HCT116 (cell line): Measurements from ENCODE around the gene HSF4. TPM values are rescaled to one million over a fixed set of nuclear protein-coding genes. Genes with fewer than 3 reads are reported as not detected.

Experiments used
- ATAC-seq: fragments of 200-7000 bp; cut with Tn5 transposase; 2 replicates; pipeline ENCODE4 v1.9.1; 2020; ENCODE audit warnings: mild to moderate bottlenecking, moderate library complexity
- BruUV-seq: library from RNA; stranded (reverse); fragments of 400-500 nt; replicated peaks from 2 replicates; lab custom pipeline; 2021; lab: Mats Ljungman, UMichigan
- CTCF ChIA-PET: fragments of 300-600 bp; sonication (Branson Sonifier 250); formaldehyde crosslinking; loops from one replicate; lab custom pipeline; 2021; ENCODE audit warnings: antibody characterized with exemption; lab: Charles Lee
- POLR2A ChIA-PET: fragments of 300-600, 350-600 bp; sonication (Branson Sonifier 250); formaldehyde crosslinking; loops from one replicate; lab custom pipeline; 2021; ENCODE audit warnings: antibody characterized with exemption; lab: Charles Lee
- RAD21 ChIA-PET, 2 experiments: fragments of 300-600 bp; sonication (Branson Sonifier 250); formaldehyde crosslinking; loops; one replicate each; lab custom pipeline; 2023; ENCODE audit warnings: low total read pairs in 2 of 2; ENCODE audit not compliant: uncharacterized antibody in 2 of 2, unreplicated experiment in 2 of 2, low non-redundant PET in 1 of 2; lab: Charles Lee
- DNase-seq: peaks from one replicate; pipeline ENCODE4 v3.0.0-alpha.2; 2010; ENCODE audit warnings: low read depth, low spot score
- H2AFZ ChIP-seq: fragments of 200-600 bp; shearing (Covaris generic), sonication (generic); 2 replicates; pipeline ENCODE4 v1.6.1; 2017; ENCODE audit warnings: low read depth, mixed run types, mixed read lengths, antibody characterized with exemption, low read length; ENCODE audit not compliant: poor library complexity, severe bottlenecking
- H3K27ac ChIP-seq: 2 replicates; pipeline ENCODE4 v1.5.1; 2012; ENCODE audit warnings: low read depth, low read length
- H3K27me3 ChIP-seq: fragments of 200-600 bp; sonication (generic); 2 replicates; pipeline ENCODE4 v1.6.1; 2016; ENCODE audit warnings: mixed run types, low read length, mixed read lengths; ENCODE audit not compliant: insufficient read depth
- H3K36me3 ChIP-seq, 2 experiments: fragments of 200-500 bp in 1 of 2; fragments of 200-600 bp in 1 of 2; sonication (Bioruptor generic) in 1 of 2; sonication (generic) in 1 of 2; 2 replicates each; pipeline versions ENCODE4 v1.5.1 to v1.6.1; 2014 to 2016; ENCODE audit warnings: low read length in 2 of 2, inconsistent platforms in 1 of 2, mixed read lengths in 1 of 2, mixed run types in 1 of 2; ENCODE audit not compliant: insufficient read depth in 2 of 2, control insufficient read depth in 1 of 2
- H3K4me1 ChIP-seq, 2 experiments: fragments of 200-600 bp in 1 of 2; sonication (generic) in 1 of 2; 2 replicates each; pipeline versions ENCODE4 v1.5.1 to v1.6.1; 2012 to 2017; ENCODE audit warnings: low read length in 2 of 2, inconsistent platforms in 1 of 2, mild to moderate bottlenecking in 1 of 2, mixed read lengths in 1 of 2, mixed run types in 1 of 2, moderate library complexity in 1 of 2; ENCODE audit not compliant: insufficient read depth in 2 of 2, control insufficient read depth in 1 of 2
- H3K4me2 ChIP-seq: fragments of 200-600 bp; sonication (generic); 2 replicates; pipeline ENCODE4 v1.6.1; 2017; ENCODE audit warnings: mixed run types, low read length, mixed read lengths
- H3K4me3 ChIP-seq, 2 experiments: fragments of 200-600 bp in 1 of 2; sonication (generic) in 1 of 2; replicated peaks in 1 of 2; 2 replicates each; pipeline ENCODE4 v1.5.1; 2011 to 2016; ENCODE audit warnings: low read length in 2 of 2, control low read depth in 1 of 2, low read depth in 1 of 2, mild to moderate bottlenecking in 1 of 2, mixed read lengths in 1 of 2, mixed run types in 1 of 2
- H3K79me2 ChIP-seq: fragments of 200-600 bp; sonication (generic); 2 replicates; pipeline ENCODE4 v1.6.1; 2017; ENCODE audit warnings: mild to moderate bottlenecking, mixed run types, low read length, moderate library complexity, mixed read lengths; ENCODE audit not compliant: insufficient read depth
- H3K9ac ChIP-seq: fragments of 200-600 bp; sonication (generic); 2 replicates; pipeline ENCODE4 v1.6.1; 2016; ENCODE audit warnings: low read length, mixed read lengths
- H3K9me2 ChIP-seq: fragments of 200-600 bp; sonication (generic), shearing (Covaris generic); 2 replicates; pipeline ENCODE4 v1.6.1; 2017; ENCODE audit warnings: mixed run types, mild to moderate bottlenecking, moderate library complexity; ENCODE audit not compliant: insufficient read depth
- H3K9me3 ChIP-seq, 2 experiments: fragments of 200-500 bp in 1 of 2; fragments of 200-600 bp in 1 of 2; sonication (Bioruptor generic) in 1 of 2; sonication (generic) in 1 of 2; 2 replicates each; pipeline ENCODE4 v1.6.1; 2014 to 2017; ENCODE audit warnings: low read length in 2 of 2, mixed read lengths in 2 of 2, inconsistent platforms in 1 of 2, low read depth in 1 of 2, mild to moderate bottlenecking in 1 of 2, mixed run types in 1 of 2, moderate library complexity in 1 of 2; ENCODE audit not compliant: control insufficient read depth in 1 of 2, insufficient read depth in 1 of 2
- H4K20me1 ChIP-seq: fragments of 200-600 bp; sonication (generic), shearing (Covaris generic); 2 replicates; pipeline ENCODE4 v1.6.1; 2017; ENCODE audit warnings: mixed run types, mild to moderate bottlenecking, moderate library complexity; ENCODE audit not compliant: insufficient read depth
- ELF1 ChIP-seq: IDR thresholded peaks from 2 replicates; pipeline ENCODE4 v1.6.1; 2012; ENCODE audit warnings: low read depth, borderline replicate concordance
- EZH2 ChIP-seq: fragments of 200-600 bp; sonication (generic); IDR thresholded peaks from 2 replicates; pipeline ENCODE4 v1.6.1; 2017; ENCODE audit warnings: antibody characterized with exemption, mixed run types
- EZH2phosphoT487 ChIP-seq: fragments of 200-600 bp; IDR thresholded peaks from 2 replicates; pipeline ENCODE4 v1.6.1; 2018; ENCODE audit warnings: antibody characterized with exemption, borderline replicate concordance
- POLR2A ChIP-seq: IDR thresholded peaks from 2 replicates; pipeline ENCODE4 v1.7.0; 2011; ENCODE audit warnings: borderline replicate concordance; ENCODE audit not compliant: insufficient read depth, insufficient read length; ENCODE audit errors: extremely low read depth
- POLR2AphosphoS5 ChIP-seq: IDR thresholded peaks from 2 replicates; pipeline ENCODE4 v1.6.1; 2011; ENCODE audit warnings: mild to moderate bottlenecking, low read depth, low read length, moderate library complexity
- RAD21 ChIP-seq: IDR thresholded peaks from 2 replicates; pipeline ENCODE4 v1.6.1; 2012; ENCODE audit warnings: low read depth, mild to moderate bottlenecking
- SP1 ChIP-seq: IDR thresholded peaks from 2 replicates; pipeline ENCODE4 v1.6.1; 2012; ENCODE audit warnings: low read depth
- YY1 ChIP-seq: IDR thresholded peaks from 2 replicates; pipeline ENCODE4 v1.6.1; 2011; ENCODE audit warnings: low read length, low read depth, moderate library complexity, mild to moderate bottlenecking; ENCODE audit not compliant: insufficient replicate concordance; ENCODE audit errors: extremely low read depth
- intact Hi-C: fragments of 100-400 bp; cut with micrococcal nuclease; formaldehyde crosslinking; loops from 2 replicates; pipeline ENCODE4 v1.10.0; 2022
- total RNA-seq: library from RNA; stranded (reverse); gene quantifications from one replicate; pipeline ENCODE4 v1.2.1, GENCODE V29; 2021; ENCODE audit not compliant: unreplicated experiment
- TF ChIP-seq, protein P1 (sequence below), 3 experiments: fragments of 200-600 bp in 1 of 3; sonication (generic) in 1 of 3; IDR thresholded peaks in 2 of 3; conservative IDR thresholded peaks in 1 of 3; 2 replicates each; pipeline ENCODE4 v1.5.1; 2012 to 2017; ENCODE audit warnings: low read depth in 2 of 3, low read length in 2 of 3, antibody characterized with exemption in 1 of 3, borderline replicate concordance in 1 of 3, control low read depth in 1 of 3, mild to moderate bottlenecking in 1 of 3, mixed read lengths in 1 of 3, mixed run types in 1 of 3, moderate library complexity in 1 of 3; ENCODE audit not compliant: insufficient read depth in 1 of 3

The HSF4 gene
- total RNA-seq, 1 experiment from 2014 or later: 46.6 TPM

DNA sequence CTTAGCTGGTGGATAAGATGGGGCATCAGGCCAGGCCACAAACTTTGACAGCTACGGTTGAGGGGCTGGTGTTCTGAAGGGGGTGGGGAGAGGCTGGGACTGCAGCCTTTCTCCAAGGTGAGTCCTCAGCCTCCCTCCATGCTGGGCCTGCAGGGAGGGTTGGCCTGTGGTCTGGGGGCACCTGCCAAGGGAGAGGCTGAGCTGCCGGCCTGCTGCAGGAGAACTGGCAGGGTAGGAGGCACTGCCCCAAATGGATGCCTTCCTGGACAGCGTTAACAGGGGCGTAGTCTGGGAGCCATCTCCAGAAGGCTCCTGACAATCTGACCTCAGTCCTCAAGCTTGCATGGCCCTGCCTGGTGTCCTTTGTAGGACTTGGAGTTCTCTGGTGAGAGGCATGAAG lies 39.5 kb downstream of the HSF4 start:
- ChIA-PET CTCF (no interaction called here), RAD21 (no interaction called here), POLR2A (no interaction called here)
- no TSS peak for BruUV-seq
- Histone ChIP-seq H3K36me3 (peaks cover 11 to 17% of the 10 kb centered on the region in 2 experiments; a peak in 3 of 4 replicates), H3K4me3 (no peak overlapping the region), H3K27me3 (no peaks in the 10 kb centered on the region), H3K79me2 (peaks cover 8% of the 10 kb centered on the region; the same call in 1 of the 2 replicates), H3K27ac (no peak overlapping the region), H3K4me1 (peaks cover 15 to 39% of the 10 kb centered on the region in 2 experiments), H3K9me3 (no peaks in the 10 kb centered on the region), H4K20me1 (no peaks in the 10 kb centered on the region), H2AFZ (no peak overlapping the region), H3K9me2 (no peaks in the 10 kb centered on the region), H3K4me2 (no peak overlapping the region), H3K9ac (no peak overlapping the region)
- DNase-seq: no peak
- intact Hi-C loops: no loop called here
- TF ChIP-seq EZH2: no peak
- TF ChIP-seq, protein P1, sequence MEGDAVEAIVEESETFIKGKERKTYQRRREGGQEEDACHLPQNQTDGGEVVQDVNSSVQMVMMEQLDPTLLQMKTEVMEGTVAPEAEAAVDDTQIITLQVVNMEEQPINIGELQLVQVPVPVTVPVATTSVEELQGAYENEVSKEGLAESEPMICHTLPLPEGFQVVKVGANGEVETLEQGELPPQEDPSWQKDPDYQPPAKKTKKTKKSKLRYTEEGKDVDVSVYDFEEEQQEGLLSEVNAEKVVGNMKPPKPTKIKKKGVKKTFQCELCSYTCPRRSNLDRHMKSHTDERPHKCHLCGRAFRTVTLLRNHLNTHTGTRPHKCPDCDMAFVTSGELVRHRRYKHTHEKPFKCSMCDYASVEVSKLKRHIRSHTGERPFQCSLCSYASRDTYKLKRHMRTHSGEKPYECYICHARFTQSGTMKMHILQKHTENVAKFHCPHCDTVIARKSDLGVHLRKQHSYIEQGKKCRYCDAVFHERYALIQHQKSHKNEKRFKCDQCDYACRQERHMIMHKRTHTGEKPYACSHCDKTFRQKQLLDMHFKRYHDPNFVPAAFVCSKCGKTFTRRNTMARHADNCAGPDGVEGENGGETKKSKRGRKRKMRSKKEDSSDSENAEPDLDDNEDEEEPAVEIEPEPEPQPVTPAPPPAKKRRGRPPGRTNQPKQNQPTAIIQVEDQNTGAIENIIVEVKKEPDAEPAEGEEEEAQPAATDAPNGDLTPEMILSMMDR (IDR thresholded peaks at IDR 0.05 in 2 of 3, conservative IDR thresholded peaks at IDR 0.05 in 1 of 3; ENCODE audit: borderline replicate concordance in 1 of 3, insufficient read depth in 1 of 3, low read depth in 2 of 3, low read length in 2 of 3): no peak
- TF ChIP-seq ELF1: no peak
- no peak for TF ChIP-seq POLR2A
- TF ChIP-seq RAD21: no peak
- TF ChIP-seq YY1: no peak
- no peak for TF ChIP-seq POLR2AphosphoS5
- no peak for TF ChIP-seq SP1
- TF ChIP-seq EZH2phosphoT487: no peak
- no peak for ATAC-seq
